ENCODE data around the gene BTC. TPM values are rescaled to one million over a fixed set of nuclear protein-coding genes. Genes with fewer than 3 reads are reported as not detected.

Gene BTC
- total and polyA plus RNA-seq, 2 of the 13 experiments (the other 11 are each of a cell fraction or from before 2014, with no cell fraction given), result not detected

GRCh38 chr4:74754218-74754617 is 40.1 kb downstream of the BTC start (continued):
- TF ChIP-seq, protein P1, sequence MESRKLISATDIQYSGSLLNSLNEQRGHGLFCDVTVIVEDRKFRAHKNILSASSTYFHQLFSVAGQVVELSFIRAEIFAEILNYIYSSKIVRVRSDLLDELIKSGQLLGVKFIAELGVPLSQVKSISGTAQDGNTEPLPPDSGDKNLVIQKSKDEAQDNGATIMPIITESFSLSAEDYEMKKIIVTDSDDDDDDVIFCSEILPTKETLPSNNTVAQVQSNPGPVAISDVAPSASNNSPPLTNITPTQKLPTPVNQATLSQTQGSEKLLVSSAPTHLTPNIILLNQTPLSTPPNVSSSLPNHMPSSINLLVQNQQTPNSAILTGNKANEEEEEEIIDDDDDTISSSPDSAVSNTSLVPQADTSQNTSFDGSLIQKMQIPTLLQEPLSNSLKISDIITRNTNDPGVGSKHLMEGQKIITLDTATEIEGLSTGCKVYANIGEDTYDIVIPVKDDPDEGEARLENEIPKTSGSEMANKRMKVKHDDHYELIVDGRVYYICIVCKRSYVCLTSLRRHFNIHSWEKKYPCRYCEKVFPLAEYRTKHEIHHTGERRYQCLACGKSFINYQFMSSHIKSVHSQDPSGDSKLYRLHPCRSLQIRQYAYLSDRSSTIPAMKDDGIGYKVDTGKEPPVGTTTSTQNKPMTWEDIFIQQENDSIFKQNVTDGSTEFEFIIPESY (CRISPR knock-in tag; IDR thresholded peaks at IDR 0.05), result no peak
- TF ChIP-seq FOXA3 (CRISPR knock-in tag; IDR thresholded peaks at IDR 0.05), result no peak

DNA sequence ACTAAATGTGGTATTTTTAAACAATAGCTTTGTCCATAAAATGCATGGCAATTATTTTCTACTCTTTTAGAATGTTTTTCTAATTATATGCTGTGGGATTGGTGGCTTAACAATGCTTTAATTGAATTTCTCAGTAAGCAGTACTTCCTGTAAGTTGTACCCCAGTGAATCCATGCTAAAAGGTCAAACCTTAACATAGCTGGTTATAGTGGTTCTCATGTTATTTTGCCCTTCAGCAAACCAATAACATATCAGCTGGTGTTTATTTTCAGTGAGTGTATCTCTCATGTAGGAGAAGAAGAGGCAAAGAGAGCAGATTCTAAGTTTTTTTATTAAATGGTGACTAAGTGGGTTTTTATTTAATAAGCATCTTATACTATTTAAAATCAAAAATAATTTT is 41.5 kb downstream of the BTC start:
- Histone ChIP-seq H3K4me1 (ENCODE audit: insufficient read depth, low read length) (no peaks in the 10 kb centered on the region), H3K9ac (ENCODE audit: insufficient read depth, low read depth, low read length) (no peak overlapping the region), H3K27ac (ENCODE audit: extremely low read length, insufficient read depth, low read length) (no peak overlapping the region), H4K20me1 (ENCODE audit: insufficient read depth, low read length) (no peaks in the 10 kb centered on the region), H3K36me3 (replicated peaks in 1 of 2; ENCODE audit: control insufficient read depth in 1 of 2, insufficient read depth in 2 of 2, low read length in 2 of 2) (no peaks in the 10 kb centered on the region), H3K4me2 (ENCODE audit: low read depth, low read length) (no peak overlapping the region), H3K9me3 (ENCODE audit: low read length) (no peaks in the 10 kb centered on the region), H3K79me2 (ENCODE audit: insufficient read depth, low read length) (no peaks in the 10 kb centered on the region), H3K27me3 (ENCODE audit: control insufficient read depth in 1 of 2, insufficient read depth in 2 of 2, low read length in 2 of 2) (peaks cover 0 to 8% of the 10 kb centered on the region in 2 experiments; a peak in 2 of 5 replicates), H3K4me3 (replicated peaks in 1 of 3; ENCODE audit: insufficient read depth in 1 of 3, low read depth in 2 of 3, low read length in 3 of 3) (no peak overlapping the region), H2AFZ (ENCODE audit: low read length) (no peak overlapping the region)
- TF ChIP-seq ZNF24 (IDR thresholded peaks at IDR 0.05), result no peak
- no peak for TF ChIP-seq NFATC3 (CRISPR knock-in tag; IDR thresholded peaks at IDR 0.05)
- TF ChIP-seq TEAD3 (CRISPR knock-in tag; optimal IDR thresholded peaks at IDR 0.05; ENCODE audit: borderline replicate concordance), result no peak
- no peak for TF ChIP-seq DMAP1 (CRISPR knock-in tag; IDR thresholded peaks at IDR 0.05)
- TF ChIP-seq DRAP1 (CRISPR knock-in tag; IDR thresholded peaks at IDR 0.05), result no peak
- no peak for TF ChIP-seq AHR (CRISPR knock-in tag; IDR thresholded peaks at IDR 0.05)
- TF ChIP-seq RORA (CRISPR knock-in tag; IDR thresholded peaks at IDR 0.05), result no peak
- TF ChIP-seq ZNF207 (IDR thresholded peaks at IDR 0.05; ENCODE audit: borderline replicate concordance), result no peak
- TF ChIP-seq, protein P2, sequence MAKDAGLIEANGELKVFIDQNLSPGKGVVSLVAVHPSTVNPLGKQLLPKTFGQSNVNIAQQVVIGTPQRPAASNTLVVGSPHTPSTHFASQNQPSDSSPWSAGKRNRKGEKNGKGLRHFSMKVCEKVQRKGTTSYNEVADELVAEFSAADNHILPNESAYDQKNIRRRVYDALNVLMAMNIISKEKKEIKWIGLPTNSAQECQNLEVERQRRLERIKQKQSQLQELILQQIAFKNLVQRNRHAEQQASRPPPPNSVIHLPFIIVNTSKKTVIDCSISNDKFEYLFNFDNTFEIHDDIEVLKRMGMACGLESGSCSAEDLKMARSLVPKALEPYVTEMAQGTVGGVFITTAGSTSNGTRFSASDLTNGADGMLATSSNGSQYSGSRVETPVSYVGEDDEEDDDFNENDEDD (CRISPR knock-in tag; IDR thresholded peaks at IDR 0.05; ENCODE audit: borderline replicate concordance), result no peak
- TF ChIP-seq ARNTL (CRISPR knock-in tag; IDR thresholded peaks at IDR 0.05), result no peak
- TF ChIP-seq MZF1 (CRISPR knock-in tag; IDR thresholded peaks at IDR 0.05; ENCODE audit: borderline replicate concordance), result no peak
- no peak for TF ChIP-seq ZNF10 (CRISPR knock-in tag; IDR thresholded peaks at IDR 0.05; ENCODE audit: borderline replicate concordance, low read depth)
- TF ChIP-seq HOXA3 (CRISPR knock-in tag; IDR thresholded peaks at IDR 0.05), result no peak
- no peak for TF ChIP-seq YEATS2 (CRISPR knock-in tag; IDR thresholded peaks at IDR 0.05; ENCODE audit: borderline replicate concordance)
- no peak for TF ChIP-seq DNMT3B (CRISPR knock-in tag; conservative IDR thresholded peaks at IDR 0.05)
- no TSS peak for BruUV-seq (replicated peaks)
- FAIRE-seq (no peak), DNase-seq (ENCODE audit: low spot score) (no peak), ATAC-seq (no peak)
- in situ Hi-C loops (cut with HindIII; ENCODE audit: extremely low pct_ligation_motif_present, low pct_unique_long_range_greater_than_20kb), result no loop called here
- CTCF ChIA-PET (ENCODE audit: low intra/inter-chr PET ratio, low total read pairs), result no interaction called here
- intact Hi-C loops (cut with micrococcal nuclease; ENCODE audit: unreplicated experiment), result no loop called here
- POLR2A ChIA-PET, result no interaction called here
